ENCODE measurements around the gene TMEM222. TPM values are rescaled to one million over a fixed set of nuclear protein-coding genes. Genes with fewer than 3 reads are reported as not detected.

The TMEM222 gene
- total RNA-seq, 1 donor = 17.3 TPM

GRCh38 chr1:27361553-27361952 is 39.6 kb downstream of the TMEM222 start:
- no peak for DNase-seq (ENCODE audit: low read depth)
- TF ChIP-seq, protein P1, sequence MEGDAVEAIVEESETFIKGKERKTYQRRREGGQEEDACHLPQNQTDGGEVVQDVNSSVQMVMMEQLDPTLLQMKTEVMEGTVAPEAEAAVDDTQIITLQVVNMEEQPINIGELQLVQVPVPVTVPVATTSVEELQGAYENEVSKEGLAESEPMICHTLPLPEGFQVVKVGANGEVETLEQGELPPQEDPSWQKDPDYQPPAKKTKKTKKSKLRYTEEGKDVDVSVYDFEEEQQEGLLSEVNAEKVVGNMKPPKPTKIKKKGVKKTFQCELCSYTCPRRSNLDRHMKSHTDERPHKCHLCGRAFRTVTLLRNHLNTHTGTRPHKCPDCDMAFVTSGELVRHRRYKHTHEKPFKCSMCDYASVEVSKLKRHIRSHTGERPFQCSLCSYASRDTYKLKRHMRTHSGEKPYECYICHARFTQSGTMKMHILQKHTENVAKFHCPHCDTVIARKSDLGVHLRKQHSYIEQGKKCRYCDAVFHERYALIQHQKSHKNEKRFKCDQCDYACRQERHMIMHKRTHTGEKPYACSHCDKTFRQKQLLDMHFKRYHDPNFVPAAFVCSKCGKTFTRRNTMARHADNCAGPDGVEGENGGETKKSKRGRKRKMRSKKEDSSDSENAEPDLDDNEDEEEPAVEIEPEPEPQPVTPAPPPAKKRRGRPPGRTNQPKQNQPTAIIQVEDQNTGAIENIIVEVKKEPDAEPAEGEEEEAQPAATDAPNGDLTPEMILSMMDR (IDR thresholded peaks at IDR 0.05; ENCODE audit: insufficient read depth, low read depth, low read length) = no peak
- H3K4me3 ChIP-seq (ENCODE audit: low read depth, low read length) = no peak overlapping the region

DNA sequence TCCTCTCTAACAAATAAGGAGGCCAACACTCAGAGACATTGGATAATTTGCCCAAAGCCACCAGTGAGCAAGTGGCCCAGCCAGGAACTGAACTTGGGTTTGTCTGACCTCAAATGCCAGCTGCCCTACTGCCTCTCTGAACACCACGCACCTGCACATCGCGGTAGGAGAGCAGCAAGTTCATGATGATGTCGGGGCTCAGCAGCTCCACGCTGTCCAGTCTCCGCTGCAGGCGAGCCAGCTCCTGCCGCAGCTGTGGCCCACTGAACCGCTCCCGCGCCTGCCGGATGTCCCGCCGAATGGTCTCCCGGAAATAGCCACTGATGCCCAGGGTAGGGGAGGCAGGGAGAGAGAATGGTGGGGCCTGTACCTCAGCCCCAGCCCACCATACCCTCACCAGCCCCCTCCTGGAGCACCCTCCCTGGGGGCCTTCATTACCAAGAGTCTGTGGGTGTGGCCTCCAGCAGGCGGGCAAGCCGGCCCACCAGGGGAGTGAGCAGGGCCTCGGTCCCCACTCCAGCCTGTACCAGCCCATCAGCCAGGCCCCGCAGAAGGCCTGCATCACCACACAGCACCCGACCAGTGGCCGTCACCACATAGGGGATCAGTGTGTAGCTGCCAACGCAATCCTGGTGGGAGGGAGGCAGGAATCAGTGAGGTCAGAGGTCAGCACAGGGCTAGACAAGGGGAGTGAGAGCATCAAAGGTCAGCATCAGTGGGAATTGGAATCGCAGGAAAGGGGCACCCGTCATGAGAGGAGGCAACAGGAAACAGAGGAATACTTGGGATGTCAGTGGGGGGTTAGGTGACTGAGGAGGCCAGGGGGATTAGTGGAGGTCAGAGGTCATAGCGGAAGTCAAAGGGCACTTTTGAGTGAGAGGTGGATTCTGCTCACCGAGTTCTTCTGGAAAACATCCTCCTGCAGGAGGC is 42.1 kb downstream of the TMEM222 start:
- TF ChIP-seq, protein P1 (IDR thresholded peaks at IDR 0.05; ENCODE audit: insufficient read depth, low read depth, low read length) = no peak
- no peak overlapping the region for H3K4me3 ChIP-seq (ENCODE audit: low read depth, low read length)
- no peak for DNase-seq (ENCODE audit: low read depth)

GRCh38 chr1:27364696-27365371 is 42.9 kb downstream of the TMEM222 start:
- TF ChIP-seq, protein P1 (IDR thresholded peaks at IDR 0.05; ENCODE audit: insufficient read depth, low read depth, low read length) = no peak
- peak overlapping the region; percentile 83 for H3K4me3 ChIP-seq (ENCODE audit: low read depth, low read length)

GRCh38 chr1:27365372-27366112 is 43.6 kb downstream of the TMEM222 start:
- DNase-seq (ENCODE audit: low read depth) = peak; percentile 91
- TF ChIP-seq, protein P1 (IDR thresholded peaks at IDR 0.05; ENCODE audit: insufficient read depth, low read depth, low read length) = no peak
- H3K4me3 ChIP-seq (ENCODE audit: low read depth, low read length) = peak overlapping the region; percentile 83

More at GRCh38 chr1:27364696-27365371, 42.9 kb downstream of the TMEM222 start:
- no peak for DNase-seq (ENCODE audit: low read depth)

- DNase-seq (ENCODE audit: low read depth) = peak; percentile 71
- H3K4me3 ChIP-seq (ENCODE audit: low read depth, low read length) = peak overlapping the region; percentile 83
- TF ChIP-seq, protein P1 (IDR thresholded peaks at IDR 0.05; ENCODE audit: insufficient read depth, low read depth, low read length) = no peak
Observed at GRCh38 chr1:27366113-27366410, 44.1 kb downstream of the TMEM222 start.

- peak; percentile 76 for DNase-seq (ENCODE audit: low read depth)
- H3K4me3 ChIP-seq (ENCODE audit: low read depth, low read length) = peak within 1 kb of the TSS; percentile 83
- TF ChIP-seq, protein P1 (IDR thresholded peaks at IDR 0.05; ENCODE audit: insufficient read depth, low read depth, low read length) = peak; percentile 29
Observed at GRCh38 chr1:27366411-27367159, 44.6 kb downstream of the TMEM222 start, which contains the start of gene MAP3K6. MAP3K6 (minus strand) TSS chr1:27366961; CDS start chr1:27366597, 364 bp downstream.
